GM23338 (cell line): ENCODE results near the gene SLC2A8. TPM values are rescaled to one million over a fixed set of nuclear protein-coding genes. Genes with fewer than 3 reads are reported as not detected.

Experiments used
- CREB1 ChIP-seq: fragments of 250-450 bp; sonication (Bioruptor Pico); IDR thresholded peaks from 2 replicates; pipeline ENCODE4 v1.5.0; 2020; ENCODE audit warnings: low read depth, mild to moderate bottlenecking, moderate library complexity
- EZH2 ChIP-seq: fragments of 200-600 bp; sonication (generic); IDR thresholded peaks from one replicate; pipeline ENCODE4 v1.8.0; 2017; ENCODE audit warnings: antibody characterized with exemption, mild to moderate bottlenecking, low read depth; ENCODE audit not compliant: unreplicated experiment
- JUNB ChIP-seq: IDR thresholded peaks from one replicate; pipeline ENCODE4 v1.6.1; 2016; ENCODE audit warnings: antibody characterized with exemption; ENCODE audit not compliant: unreplicated experiment
- NANOG ChIP-seq: IDR thresholded peaks from 2 replicates; pipeline ENCODE4 v1.6.1; 2016; ENCODE audit warnings: antibody characterized with exemption, borderline replicate concordance
- POLR2AphosphoS5 ChIP-seq: IDR thresholded peaks from 2 replicates; pipeline ENCODE4 v1.6.1; 2016; ENCODE audit warnings: antibody characterized with exemption, low read depth
- STAT1 ChIP-seq: IDR thresholded peaks from one replicate; pipeline ENCODE4 v1.6.1; 2016; ENCODE audit warnings: antibody characterized with exemption; ENCODE audit not compliant: unreplicated experiment
- ZNF114 ChIP-seq: fragments of 250-450 bp; sonication (Bioruptor Pico); IDR thresholded peaks from 2 replicates; pipeline ENCODE4 v1.5.0; 2020; ENCODE audit warnings: mild to moderate bottlenecking, moderate library complexity
- ZNF331 ChIP-seq: fragments of 250-450 bp; sonication (Bioruptor Pico); IDR thresholded peaks from 2 replicates; pipeline ENCODE4 v1.5.0; 2020; ENCODE audit warnings: low read depth, mild to moderate bottlenecking, moderate library complexity
- polyA plus RNA-seq: library from polyadenylated mRNA; unstranded; fragments of >200 nt; fragmentation: Nextera tagmentation; extraction: Ambion mirVana; gene quantifications from 2 replicates; pipeline ENCODE4 v1.2.1, GENCODE V29; 2016
- total RNA-seq: library from RNA; depleted of rRNA; stranded (reverse); fragments of >200 nt; shearing (Covaris generic); gene quantifications from 2 replicates; pipeline ENCODE4 v1.2.3, GENCODE V29; 2014
- TF ChIP-seq, protein P1 (sequence below): fragments of 250-450 bp; sonication (Bioruptor Pico); IDR thresholded peaks from 2 replicates; pipeline ENCODE4 v1.5.0; 2020; ENCODE audit warnings: mild to moderate bottlenecking, moderate library complexity
- TF ChIP-seq, protein P2 (sequence below): IDR thresholded peaks from 2 replicates; pipeline ENCODE4 v1.6.1; 2016; ENCODE audit warnings: antibody characterized with exemption
- TF ChIP-seq, protein P3 (sequence below), 2 experiments: fragments of 200-600 bp in 1 of 2; sonication (generic) in 1 of 2; conservative IDR thresholded peaks; 2 replicates each; pipeline versions ENCODE4 v1.5.1 to v1.6.1; 2016 to 2017; ENCODE audit warnings: antibody characterized with exemption in 2 of 2, low read depth in 2 of 2, mild to moderate bottlenecking in 2 of 2, moderate library complexity in 1 of 2

The SLC2A8 gene
- total and polyA plus RNA-seq, 2 experiments from 2014 or later: 16.3 to 34.1 TPM

DNA sequence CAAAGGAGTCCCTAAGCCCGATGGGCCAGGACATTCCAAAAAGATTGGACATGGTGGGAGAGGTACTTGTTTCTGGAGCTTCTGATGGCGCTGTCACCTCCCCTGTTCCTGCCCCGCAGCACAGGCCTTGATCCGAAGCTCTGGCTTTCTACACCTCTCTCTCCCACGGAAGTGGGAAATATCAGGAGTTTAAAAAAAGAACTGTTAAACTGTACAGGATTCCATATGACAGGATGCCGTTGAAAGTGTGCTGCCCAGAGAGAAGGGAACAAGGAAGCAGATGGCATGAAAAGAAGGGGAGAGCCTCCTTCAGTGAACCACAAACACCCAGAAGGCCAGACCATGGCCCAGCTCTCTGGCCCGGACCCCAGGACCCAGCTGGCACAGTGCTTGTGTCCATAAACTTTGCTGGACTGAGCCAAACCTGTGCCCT lies 26.8 kb upstream of the SLC2A8 start (continued):
- TF ChIP-seq, protein P1, sequence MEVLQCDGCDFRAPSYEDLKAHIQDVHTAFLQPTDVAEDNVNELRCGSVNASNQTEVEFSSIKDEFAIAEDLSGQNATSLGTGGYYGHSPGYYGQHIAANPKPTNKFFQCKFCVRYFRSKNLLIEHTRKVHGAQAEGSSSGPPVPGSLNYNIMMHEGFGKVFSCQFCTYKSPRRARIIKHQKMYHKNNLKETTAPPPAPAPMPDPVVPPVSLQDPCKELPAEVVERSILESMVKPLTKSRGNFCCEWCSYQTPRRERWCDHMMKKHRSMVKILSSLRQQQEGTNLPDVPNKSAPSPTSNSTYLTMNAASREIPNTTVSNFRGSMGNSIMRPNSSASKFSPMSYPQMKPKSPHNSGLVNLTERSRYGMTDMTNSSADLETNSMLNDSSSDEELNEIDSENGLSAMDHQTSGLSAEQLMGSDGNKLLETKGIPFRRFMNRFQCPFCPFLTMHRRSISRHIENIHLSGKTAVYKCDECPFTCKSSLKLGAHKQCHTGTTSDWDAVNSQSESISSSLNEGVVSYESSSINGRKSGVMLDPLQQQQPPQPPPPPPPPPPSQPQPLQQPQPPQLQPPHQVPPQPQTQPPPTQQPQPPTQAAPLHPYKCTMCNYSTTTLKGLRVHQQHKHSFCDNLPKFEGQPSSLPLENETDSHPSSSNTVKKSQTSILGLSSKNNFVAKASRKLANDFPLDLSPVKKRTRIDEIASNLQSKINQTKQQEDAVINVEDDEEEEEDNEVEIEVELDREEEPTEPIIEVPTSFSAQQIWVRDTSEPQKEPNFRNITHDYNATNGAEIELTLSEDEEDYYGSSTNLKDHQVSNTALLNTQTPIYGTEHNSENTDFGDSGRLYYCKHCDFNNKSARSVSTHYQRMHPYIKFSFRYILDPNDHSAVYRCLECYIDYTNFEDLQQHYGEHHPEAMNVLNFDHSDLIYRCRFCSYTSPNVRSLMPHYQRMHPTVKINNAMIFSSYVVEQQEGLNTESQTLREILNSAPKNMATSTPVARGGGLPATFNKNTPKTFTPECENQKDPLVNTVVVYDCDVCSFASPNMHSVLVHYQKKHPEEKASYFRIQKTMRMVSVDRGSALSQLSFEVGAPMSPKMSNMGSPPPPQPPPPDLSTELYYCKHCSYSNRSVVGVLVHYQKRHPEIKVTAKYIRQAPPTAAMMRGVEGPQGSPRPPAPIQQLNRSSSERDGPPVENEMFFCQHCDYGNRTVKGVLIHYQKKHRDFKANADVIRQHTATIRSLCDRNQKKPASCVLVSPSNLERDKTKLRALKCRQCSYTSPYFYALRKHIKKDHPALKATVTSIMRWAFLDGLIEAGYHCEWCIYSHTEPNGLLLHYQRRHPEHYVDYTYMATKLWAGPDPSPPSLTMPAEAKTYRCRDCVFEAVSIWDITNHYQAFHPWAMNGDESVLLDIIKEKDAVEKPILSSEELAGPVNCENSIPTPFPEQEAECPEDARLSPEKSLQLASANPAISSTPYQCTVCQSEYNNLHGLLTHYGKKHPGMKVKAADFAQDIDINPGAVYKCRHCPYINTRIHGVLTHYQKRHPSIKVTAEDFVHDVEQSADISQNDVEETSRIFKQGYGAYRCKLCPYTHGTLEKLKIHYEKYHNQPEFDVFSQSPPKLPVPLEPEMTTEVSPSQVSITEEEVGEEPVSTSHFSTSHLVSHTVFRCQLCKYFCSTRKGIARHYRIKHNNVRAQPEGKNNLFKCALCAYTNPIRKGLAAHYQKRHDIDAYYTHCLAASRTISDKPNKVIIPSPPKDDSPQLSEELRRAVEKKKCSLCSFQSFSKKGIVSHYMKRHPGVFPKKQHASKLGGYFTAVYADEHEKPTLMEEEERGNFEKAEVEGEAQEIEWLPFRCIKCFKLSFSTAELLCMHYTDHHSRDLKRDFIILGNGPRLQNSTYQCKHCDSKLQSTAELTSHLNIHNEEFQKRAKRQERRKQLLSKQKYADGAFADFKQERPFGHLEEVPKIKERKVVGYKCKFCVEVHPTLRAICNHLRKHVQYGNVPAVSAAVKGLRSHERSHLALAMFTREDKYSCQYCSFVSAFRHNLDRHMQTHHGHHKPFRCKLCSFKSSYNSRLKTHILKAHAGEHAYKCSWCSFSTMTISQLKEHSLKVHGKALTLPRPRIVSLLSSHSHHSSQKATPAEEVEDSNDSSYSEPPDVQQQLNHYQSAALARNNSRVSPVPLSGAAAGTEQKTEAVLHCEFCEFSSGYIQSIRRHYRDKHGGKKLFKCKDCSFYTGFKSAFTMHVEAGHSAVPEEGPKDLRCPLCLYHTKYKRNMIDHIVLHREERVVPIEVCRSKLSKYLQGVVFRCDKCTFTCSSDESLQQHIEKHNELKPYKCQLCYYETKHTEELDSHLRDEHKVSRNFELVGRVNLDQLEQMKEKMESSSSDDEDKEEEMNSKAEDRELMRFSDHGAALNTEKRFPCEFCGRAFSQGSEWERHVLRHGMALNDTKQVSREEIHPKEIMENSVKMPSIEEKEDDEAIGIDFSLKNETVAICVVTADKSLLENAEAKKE: no peak
- TF ChIP-seq EZH2: no peak
- TF ChIP-seq STAT1: no peak
- TF ChIP-seq ZNF114: no peak
- TF ChIP-seq, protein P2, sequence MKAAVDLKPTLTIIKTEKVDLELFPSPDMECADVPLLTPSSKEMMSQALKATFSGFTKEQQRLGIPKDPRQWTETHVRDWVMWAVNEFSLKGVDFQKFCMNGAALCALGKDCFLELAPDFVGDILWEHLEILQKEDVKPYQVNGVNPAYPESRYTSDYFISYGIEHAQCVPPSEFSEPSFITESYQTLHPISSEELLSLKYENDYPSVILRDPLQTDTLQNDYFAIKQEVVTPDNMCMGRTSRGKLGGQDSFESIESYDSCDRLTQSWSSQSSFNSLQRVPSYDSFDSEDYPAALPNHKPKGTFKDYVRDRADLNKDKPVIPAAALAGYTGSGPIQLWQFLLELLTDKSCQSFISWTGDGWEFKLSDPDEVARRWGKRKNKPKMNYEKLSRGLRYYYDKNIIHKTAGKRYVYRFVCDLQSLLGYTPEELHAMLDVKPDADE: no peak
- TF ChIP-seq, protein P3, sequence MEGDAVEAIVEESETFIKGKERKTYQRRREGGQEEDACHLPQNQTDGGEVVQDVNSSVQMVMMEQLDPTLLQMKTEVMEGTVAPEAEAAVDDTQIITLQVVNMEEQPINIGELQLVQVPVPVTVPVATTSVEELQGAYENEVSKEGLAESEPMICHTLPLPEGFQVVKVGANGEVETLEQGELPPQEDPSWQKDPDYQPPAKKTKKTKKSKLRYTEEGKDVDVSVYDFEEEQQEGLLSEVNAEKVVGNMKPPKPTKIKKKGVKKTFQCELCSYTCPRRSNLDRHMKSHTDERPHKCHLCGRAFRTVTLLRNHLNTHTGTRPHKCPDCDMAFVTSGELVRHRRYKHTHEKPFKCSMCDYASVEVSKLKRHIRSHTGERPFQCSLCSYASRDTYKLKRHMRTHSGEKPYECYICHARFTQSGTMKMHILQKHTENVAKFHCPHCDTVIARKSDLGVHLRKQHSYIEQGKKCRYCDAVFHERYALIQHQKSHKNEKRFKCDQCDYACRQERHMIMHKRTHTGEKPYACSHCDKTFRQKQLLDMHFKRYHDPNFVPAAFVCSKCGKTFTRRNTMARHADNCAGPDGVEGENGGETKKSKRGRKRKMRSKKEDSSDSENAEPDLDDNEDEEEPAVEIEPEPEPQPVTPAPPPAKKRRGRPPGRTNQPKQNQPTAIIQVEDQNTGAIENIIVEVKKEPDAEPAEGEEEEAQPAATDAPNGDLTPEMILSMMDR (conservative IDR thresholded peaks at IDR 0.05; ENCODE audit: low read depth in 2 of 2): no peak
- TF ChIP-seq CREB1 (CRISPR knock-in tag): no peak
- TF ChIP-seq ZNF331 (CRISPR knock-in tag): no peak
- TF ChIP-seq JUNB: no peak
- TF ChIP-seq POLR2AphosphoS5: no peak
- no peak for TF ChIP-seq NANOG
